GM08714 (cell line): ENCODE results near the gene ANKRD44.

ENCODE experiments used
- H3K4me3 ChIP-seq: fragments of 200-500 bp; sonication (Bioruptor generic); 2 replicates; pipeline ENCODE4 v1.5.1; 2014; ENCODE audit warnings: mild to moderate bottlenecking, low read length, inconsistent platforms
- ZNF274 ChIP-seq: IDR thresholded peaks from 2 replicates; pipeline ENCODE4 v1.6.1; 2012; ENCODE audit warnings: mild to moderate bottlenecking, low read depth, low read length

The ANKRD44 gene

GRCh38 chr2:196944570-196944969 is 366.0 kb downstream of the ANKRD44 start:
- H3K4me3 ChIP-seq = no peak overlapping the region
- TF ChIP-seq ZNF274 = no peak

GRCh38 chr2:196941398-196942078 is 369.0 kb downstream of the ANKRD44 start:
- no peak for TF ChIP-seq ZNF274
- H3K4me3 ChIP-seq = no peak overlapping the region

GRCh38 chr2:196939371-196939770 is 371.2 kb downstream of the ANKRD44 start:
- no peak for TF ChIP-seq ZNF274

More at GRCh38 chr2:196939371-196939770, 371.2 kb downstream of the ANKRD44 start:
- H3K4me3 ChIP-seq = no peak overlapping the region
